H1 (cell line): ENCODE measurements around the gene MRAP. TPM values are rescaled to one million over a fixed set of nuclear protein-coding genes. Genes with fewer than 3 reads are reported as not detected.

ENCODE experiments used
- CTCF ChIA-PET: fragments of 300-600 bp; sonication (Branson Sonifier 250); formaldehyde crosslinking; loops from one replicate; lab custom pipeline; 2021; ENCODE audit not compliant: partially characterized antibody; lab: Charles Lee
- POLR2A ChIA-PET: fragments of 300-600 bp; sonication (Branson Sonifier 250); formaldehyde crosslinking; loops from one replicate; lab custom pipeline; 2021; ENCODE audit warnings: inconsistent platforms; ENCODE audit not compliant: partially characterized antibody; lab: Charles Lee
- DNase-seq, 2 experiments: peaks; one replicate each; pipeline versions ENCODE4 v3.0.0 to v3.0.0-alpha.2; 2010 to 2022; ENCODE audit warnings: low spot score in 2 of 2, low read depth in 1 of 2, mixed read lengths in 1 of 2
- FAIRE-seq: peaks from 2 replicates; lab custom pipeline; 2011; peaks lifted over from hg19 to GRCh38; lab: Jason Lieb, UNC
- H2AFZ ChIP-seq: 2 replicates; pipeline ENCODE4 v1.8.1; 2012; ENCODE audit warnings: low read length, inconsistent platforms
- H2AK5ac ChIP-seq: 2 replicates; pipeline ENCODE4 v1.6.1; 2013; ENCODE audit warnings: low read depth, low read length
- H2BK120ac ChIP-seq: replicated peaks from 2 replicates; pipeline ENCODE3; 2013; ENCODE audit warnings: low read depth, low read length, inconsistent platforms
- H2BK12ac ChIP-seq: 2 replicates; pipeline ENCODE4 v1.6.1; 2013; ENCODE audit warnings: low read depth, low read length
- H2BK15ac ChIP-seq: 2 replicates; pipeline ENCODE4 v1.6.1; 2013; ENCODE audit warnings: low read length
- H2BK20ac ChIP-seq: 2 replicates; pipeline ENCODE4 v1.6.1; 2013; ENCODE audit warnings: low read length
- H2BK5ac ChIP-seq: 2 replicates; pipeline ENCODE4 v1.6.1; 2013; ENCODE audit warnings: low read depth, low read length
- H3K14ac ChIP-seq: 2 replicates; pipeline ENCODE4 v1.6.1; 2013; ENCODE audit warnings: inconsistent platforms; ENCODE audit not compliant: insufficient read length
- H3K18ac ChIP-seq: 2 replicates; pipeline ENCODE4 v1.6.1; 2013; ENCODE audit warnings: low read length; ENCODE audit errors: extremely low read depth
- H3K23ac ChIP-seq: 2 replicates; pipeline ENCODE4 v1.6.1; 2013; ENCODE audit warnings: inconsistent platforms; ENCODE audit not compliant: insufficient read length
- H3K23me2 ChIP-seq: 2 replicates; pipeline ENCODE4 v1.6.1; 2013; ENCODE audit warnings: low read depth, low read length
- H3K27ac ChIP-seq: 2 replicates; pipeline ENCODE4 v1.6.1; 2011; ENCODE audit warnings: low read depth, low read length, inconsistent platforms
- H3K27me3 ChIP-seq, 4 experiments: replicated peaks in 1 of 4; 1 replicate in 1 of 4; 2 replicates in 3 of 4; pipeline versions ENCODE4 v1.6.1 to v1.8.1; 2011 to 2013; ENCODE audit warnings: low read length in 3 of 4, mild to moderate bottlenecking in 3 of 4, inconsistent platforms in 2 of 4, mixed read lengths in 2 of 4, moderate library complexity in 1 of 4; ENCODE audit not compliant: control insufficient read depth in 3 of 4, insufficient read depth in 3 of 4; ENCODE audit errors: extremely low read depth in 1 of 4
- H3K36me3 ChIP-seq, 4 experiments: 2 replicates each; pipeline versions ENCODE4 v1.6.1 to v1.8.1; 2011 to 2013; ENCODE audit warnings: mild to moderate bottlenecking in 4 of 4, low read length in 3 of 4, moderate library complexity in 2 of 4, control low read depth in 1 of 4, inconsistent platforms in 1 of 4; ENCODE audit not compliant: insufficient read depth in 4 of 4, control insufficient read depth in 2 of 4
- H3K4ac ChIP-seq: replicated peaks from 2 replicates; pipeline ENCODE3; 2013; ENCODE audit warnings: low read length, low read depth, mixed read lengths, inconsistent platforms; ENCODE audit not compliant: insufficient read length
- H3K4me1 ChIP-seq, 4 experiments: replicated peaks in 1 of 4; 1 replicate in 1 of 4; 2 replicates in 3 of 4; pipeline versions ENCODE4 v1.6.1 to v1.8.1; 2011 to 2013; ENCODE audit warnings: low read length in 3 of 4, inconsistent platforms in 2 of 4, mixed read lengths in 1 of 4; ENCODE audit not compliant: insufficient read depth in 4 of 4, control insufficient read depth in 3 of 4
- H3K4me2 ChIP-seq, 2 experiments: 2 replicates each; pipeline versions ENCODE4 v1.6.1 to v1.8.1; 2011 to 2013; ENCODE audit warnings: low read depth in 2 of 2, low read length in 2 of 2, control low read depth in 1 of 2, inconsistent platforms in 1 of 2, mild to moderate bottlenecking in 1 of 2; ENCODE audit not compliant: insufficient read depth in 1 of 2
- H3K4me3 ChIP-seq, 4 experiments: fragments of 200-600, 300-600 bp in 1 of 4; sonication (generic), shearing (Covaris generic), sonication (Bioruptor Twin) in 1 of 4; 2 replicates each; pipeline versions ENCODE4 v1.5.1 to v1.8.1; 2011 to 2016; ENCODE audit warnings: low read length in 4 of 4, low read depth in 3 of 4, control low read depth in 2 of 4, inconsistent platforms in 2 of 4, mild to moderate bottlenecking in 2 of 4, mixed read lengths in 1 of 4, moderate library complexity in 1 of 4; ENCODE audit not compliant: insufficient read depth in 2 of 4; ENCODE audit errors: extremely low read depth in 1 of 4
- H3K56ac ChIP-seq: replicated peaks from 2 replicates; pipeline ENCODE3; 2013; ENCODE audit warnings: low read depth, mild to moderate bottlenecking, mixed read lengths, low read length, inconsistent platforms; ENCODE audit not compliant: insufficient read length
- H3K79me1 ChIP-seq: 2 replicates; pipeline ENCODE4 v1.6.1; 2013; ENCODE audit warnings: low read depth, low read length, control low read depth
- H3K79me2 ChIP-seq, 2 experiments: 2 replicates each; pipeline versions ENCODE4 v1.6.1 to v1.8.1; 2012 to 2013; ENCODE audit warnings: low read length in 2 of 2, mild to moderate bottlenecking in 2 of 2, inconsistent platforms in 1 of 2; ENCODE audit not compliant: insufficient read depth in 2 of 2, control insufficient read depth in 1 of 2
- H3K9ac ChIP-seq, 4 experiments: replicated peaks in 1 of 4; 1 replicate in 1 of 4; 2 replicates in 3 of 4; pipeline versions ENCODE4 v1.6.1 to v1.8.1; 2011 to 2013; ENCODE audit warnings: low read depth in 3 of 4, low read length in 3 of 4, control low read depth in 2 of 4, mild to moderate bottlenecking in 2 of 4, moderate library complexity in 2 of 4, inconsistent platforms in 1 of 4; ENCODE audit errors: extremely low read depth in 1 of 4
- H3K9me3 ChIP-seq, 2 experiments: 2 replicates each; pipeline versions ENCODE4 v1.6.1 to v1.8.1; 2012 to 2013; ENCODE audit warnings: mild to moderate bottlenecking in 2 of 2, moderate library complexity in 2 of 2, control low read depth in 1 of 2, inconsistent platforms in 1 of 2, low read depth in 1 of 2, low read length in 1 of 2, mixed read lengths in 1 of 2; ENCODE audit not compliant: insufficient read depth in 2 of 2
- H4K20me1 ChIP-seq, 2 experiments: replicated peaks in 1 of 2; 2 replicates each; pipeline versions ENCODE3 to v1.8.1; 2011 to 2013; ENCODE audit warnings: inconsistent platforms in 2 of 2, low read length in 2 of 2, mild to moderate bottlenecking in 1 of 2; ENCODE audit not compliant: insufficient read depth in 2 of 2, control insufficient read depth in 1 of 2
- H4K5ac ChIP-seq: 2 replicates; pipeline ENCODE4 v1.6.1; 2013; ENCODE audit warnings: low read length, low read depth, mixed read lengths, inconsistent platforms; ENCODE audit not compliant: insufficient read length
- H4K8ac ChIP-seq: 2 replicates; pipeline ENCODE4 v1.8.0; 2013; ENCODE audit warnings: mild to moderate bottlenecking, moderate library complexity, low read length, inconsistent platforms; ENCODE audit not compliant: insufficient read depth; ENCODE audit errors: extremely low read depth
- H4K91ac ChIP-seq: replicated peaks from 2 replicates; pipeline ENCODE3; 2013; ENCODE audit warnings: low read length, mixed read lengths, inconsistent platforms; ENCODE audit not compliant: insufficient read length
- BACH1 ChIP-seq: IDR thresholded peaks from 2 replicates; pipeline ENCODE4 v1.6.1; 2012; ENCODE audit warnings: low read length, improper control_type of control experiment
- BRCA1 ChIP-seq: IDR thresholded peaks from 2 replicates; pipeline ENCODE4 v1.6.1; 2012; ENCODE audit warnings: low read depth, low read length, improper control_type of control experiment
- CHD2 ChIP-seq: IDR thresholded peaks from 2 replicates; pipeline ENCODE4 v1.6.1; 2012; ENCODE audit warnings: low read length, improper control_type of control experiment
- CREB1 ChIP-seq: IDR thresholded peaks from 2 replicates; pipeline ENCODE4 v1.6.1; 2012; ENCODE audit warnings: inconsistent platforms
- GABPA ChIP-seq: IDR thresholded peaks from 2 replicates; pipeline ENCODE4 v1.6.1; 2011; ENCODE audit warnings: mild to moderate bottlenecking, low read length, moderate library complexity, borderline replicate concordance; ENCODE audit not compliant: insufficient read depth
- KDM1A ChIP-seq: fragments of 200-600, 300-600 bp; sonication (generic); IDR thresholded peaks from 2 replicates; pipeline ENCODE4 v1.7.1; 2016; ENCODE audit warnings: mild to moderate bottlenecking, low read length, borderline replicate concordance
- PHF8 ChIP-seq: fragments of 200-600 bp; sonication (generic); conservative IDR thresholded peaks from 2 replicates; pipeline ENCODE4 v1.7.1; 2012; ENCODE audit warnings: low read depth, mild to moderate bottlenecking, inconsistent platforms, low read length, moderate library complexity
- RNF2 ChIP-seq: fragments of 200-900, 300-1000 bp; sonication (generic); IDR thresholded peaks from 2 replicates; pipeline ENCODE4 v1.7.1; 2016; ENCODE audit warnings: borderline replicate concordance, low read depth, mild to moderate bottlenecking, antibody characterized with exemption, low read length; ENCODE audit not compliant: poor library complexity, severe bottlenecking; ENCODE audit errors: missing control alignments
- SIRT6 ChIP-seq: IDR thresholded peaks from one replicate; pipeline ENCODE4 v1.7.1; 2012; ENCODE audit warnings: low read length, inconsistent platforms
- YY1 ChIP-seq: IDR thresholded peaks from 2 replicates; pipeline ENCODE4 v1.6.1; 2011; ENCODE audit warnings: low read depth, mild to moderate bottlenecking, low read length
- WGBS, 2 experiments: shearing (Covaris generic) in 1 of 2; methylation state at CpG; one replicate each; pipeline versions ENCODE4 v1.1.6 to v1.1.7; 2013 to 2015; ENCODE audit warnings: low lambda C conversion rate in 2 of 2, mixed read lengths in 2 of 2, inconsistent platforms in 1 of 2, low coverage in 1 of 2, missing lambda C conversion rate in 1 of 2; ENCODE audit not compliant: insufficient replicate concordance in 2 of 2, insufficient coverage in 1 of 2, insufficient read length in 1 of 2; ENCODE audit errors: extremely low coverage in 1 of 2, missing lambda C conversion rate in 1 of 2; 5-methylcytosine and 5-hydroxymethylcytosine counted together
- long read RNA-seq, 2 experiments: library from RNA in 1 of 2; library from capped mRNA in 1 of 2; stranded (forward); transcript quantifications; one replicate each; pipeline ENCODE4 v2.0.0, GENCODE V29; 2021; ENCODE audit warnings: inconsistent platforms in 1 of 2
- polyA minus RNA-seq, 3 experiments: library from RNA; depleted of rRNA, polyadenylated mRNA; stranded (reverse); fragments of >200 nt; gene quantifications; 1 replicate in 2 of 3; 2 replicates in 1 of 3; pipeline ENCODE4 v1.2.3, GENCODE V29; 2011
- polyA plus RNA-seq, 7 experiments: library from polyadenylated mRNA; depleted of rRNA in 3 of 7; stranded (reverse) in 5 of 7; unstranded in 2 of 7; fragments of >200 nt in 5 of 7; fragments of 200-250 nt in 2 of 7; gene quantifications; 1 replicate in 5 of 7; 2 replicates in 1 of 7; 4 replicates in 1 of 7; pipeline versions ENCODE4 v1.2.1 to v1.2.3, GENCODE V29; 2011 to 2013; ENCODE audit warnings: missing spikeins in 2 of 7, mixed read lengths in 2 of 7
- total RNA-seq: library from RNA; stranded (reverse); fragmentation: NEBNext Ultra II Directional; extraction: Animal tissue kit (Norgen Biotek cat#: 25700); gene quantifications from 2 replicates; pipeline ENCODE4 v1.2.1, GENCODE V29; 2021
- TF ChIP-seq, protein P1 (sequence below): IDR thresholded peaks from 2 replicates; pipeline ENCODE4 v1.6.1; 2012; ENCODE audit warnings: low read length, inconsistent platforms

MRAP gene
- total RNA-seq = not detected in 2 replicates
- polyA plus RNA-seq (2011; rRNA removed) = not detected in 2 replicates
- polyA plus RNA-seq (2011; cell fraction: cytosol; rRNA removed) = not detected
- not detected for polyA plus RNA-seq (2011; cell fraction: nucleus; rRNA removed)
- not detected in 4 replicates for polyA plus RNA-seq (2012, experiment 1 of 2)
- polyA plus RNA-seq (2012, experiment 2 of 2) = not detected
- polyA plus RNA-seq (2013, experiment 1 of 2) = not detected
- polyA plus RNA-seq (2013, experiment 2 of 2) = not detected
- not detected in 2 replicates for polyA minus RNA-seq (2011; rRNA and poly(A)+ RNA removed)
- polyA minus RNA-seq (2011; cell fraction: cytosol; rRNA and poly(A)+ RNA removed) = not detected
- polyA minus RNA-seq (2011; cell fraction: nucleus; rRNA and poly(A)+ RNA removed) = not detected
- long read RNA-seq, experiment 1 = 0 reads
- long read RNA-seq, experiment 2 = 0 reads

DNA sequence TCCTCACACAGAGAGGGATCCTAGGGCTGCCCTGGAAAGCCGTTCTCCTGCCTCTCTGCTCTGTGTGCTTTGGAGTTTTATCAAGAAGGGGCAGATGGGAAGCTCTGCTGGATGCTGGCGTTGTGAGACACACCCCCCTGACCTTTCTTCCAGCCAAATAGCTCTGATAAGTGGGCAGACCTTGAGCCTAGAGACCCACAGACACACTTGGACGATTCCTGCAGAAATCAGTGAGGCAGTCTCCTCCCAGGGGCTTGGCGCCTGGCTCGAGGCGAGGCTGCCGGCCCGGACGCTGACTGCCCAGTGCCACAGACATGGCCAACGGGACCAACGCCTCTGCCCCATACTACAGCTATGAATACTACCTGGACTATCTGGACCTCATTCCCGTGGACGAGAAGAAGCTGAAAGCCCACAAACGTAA, at the start of gene MRAP:
TSS of gene MRAP (plus strand) at position 198 of the 424 bp plus-strand sequence. CDS start at position 315, 117 bp downstream.
- Histone ChIP-seq H3K27me3 (no peaks in the 10 kb centered on the region), H3K56ac (no peak within 1 kb of the TSS), H3K23me2 (no peaks in the 10 kb centered on the region; the same call in 1 of the 2 replicates), H3K79me2 (no peaks in the 10 kb centered on the region), H4K5ac (no peak within 1 kb of the TSS), H4K8ac (0 out of 2 replicates have a peak within 1 kb of the TSS, but pooled peaks have one; percentile 35), H3K14ac (no peak within 1 kb of the TSS), H2AK5ac (no peak within 1 kb of the TSS), H3K4me3 (no peak within 1 kb of the TSS), H2BK5ac (no peak within 1 kb of the TSS), H2BK120ac (no peak within 1 kb of the TSS), H2BK12ac (no peak within 1 kb of the TSS), H2AFZ (no peak within 1 kb of the TSS), H3K4ac (no peak within 1 kb of the TSS), H2BK20ac (no peak within 1 kb of the TSS), H3K36me3 (peaks cover 0 to 3% (median 0%) of the 10 kb centered on the region in 4 experiments; a peak in 1 of 8 replicates), H3K27ac (no peak within 1 kb of the TSS), H3K4me1 (no peaks in the 10 kb centered on the region), H4K91ac (no peak within 1 kb of the TSS), H3K18ac (no peak within 1 kb of the TSS), H4K20me1 (peaks cover 0 to 7% of the 10 kb centered on the region in 2 experiments), H2BK15ac (no peak within 1 kb of the TSS), H3K9me3 (peaks cover 0 to 3% of the 10 kb centered on the region in 2 experiments; a peak in 1 of 4 replicates), H3K79me1 (no peaks in the 10 kb centered on the region), H3K4me2 (no peak within 1 kb of the TSS), H3K23ac (no peak within 1 kb of the TSS), H3K9ac (no peak within 1 kb of the TSS)
- ChIA-PET POLR2A (no interaction called here), CTCF (interaction anchor here (1.1 to 1.9 kb wide), 3 partner anchors 12 to 77 kb away, joined by 3 to 5 read pairs (median 3); no protein-coding TSS in a partner anchor)
- 96% methylated on average over 13 of the region's 14 CpGs; no CpG with 5 or more reads in 1 of the 2 experiments for WGBS, 2 experiments
- FAIRE-seq (no peak), DNase-seq (no peak)
- TF ChIP-seq CHD2 = no peak
- TF ChIP-seq BRCA1 = no peak
- no peak for TF ChIP-seq BACH1
- TF ChIP-seq RNF2 = no peak
- TF ChIP-seq CREB1 = no peak
- no peak for TF ChIP-seq PHF8
- no peak for TF ChIP-seq KDM1A
- TF ChIP-seq SIRT6 = no peak
- TF ChIP-seq GABPA = no peak
- TF ChIP-seq, protein P1, sequence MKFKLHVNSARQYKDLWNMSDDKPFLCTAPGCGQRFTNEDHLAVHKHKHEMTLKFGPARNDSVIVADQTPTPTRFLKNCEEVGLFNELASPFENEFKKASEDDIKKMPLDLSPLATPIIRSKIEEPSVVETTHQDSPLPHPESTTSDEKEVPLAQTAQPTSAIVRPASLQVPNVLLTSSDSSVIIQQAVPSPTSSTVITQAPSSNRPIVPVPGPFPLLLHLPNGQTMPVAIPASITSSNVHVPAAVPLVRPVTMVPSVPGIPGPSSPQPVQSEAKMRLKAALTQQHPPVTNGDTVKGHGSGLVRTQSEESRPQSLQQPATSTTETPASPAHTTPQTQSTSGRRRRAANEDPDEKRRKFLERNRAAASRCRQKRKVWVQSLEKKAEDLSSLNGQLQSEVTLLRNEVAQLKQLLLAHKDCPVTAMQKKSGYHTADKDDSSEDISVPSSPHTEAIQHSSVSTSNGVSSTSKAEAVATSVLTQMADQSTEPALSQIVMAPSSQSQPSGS = no peak
- TF ChIP-seq YY1 = no peak
